ENCODE results near the gene CDX1.
A peak's percentile ranks its signal among the peaks of the same experiment; 100 is the strongest.

The CDX1 gene

DNA sequence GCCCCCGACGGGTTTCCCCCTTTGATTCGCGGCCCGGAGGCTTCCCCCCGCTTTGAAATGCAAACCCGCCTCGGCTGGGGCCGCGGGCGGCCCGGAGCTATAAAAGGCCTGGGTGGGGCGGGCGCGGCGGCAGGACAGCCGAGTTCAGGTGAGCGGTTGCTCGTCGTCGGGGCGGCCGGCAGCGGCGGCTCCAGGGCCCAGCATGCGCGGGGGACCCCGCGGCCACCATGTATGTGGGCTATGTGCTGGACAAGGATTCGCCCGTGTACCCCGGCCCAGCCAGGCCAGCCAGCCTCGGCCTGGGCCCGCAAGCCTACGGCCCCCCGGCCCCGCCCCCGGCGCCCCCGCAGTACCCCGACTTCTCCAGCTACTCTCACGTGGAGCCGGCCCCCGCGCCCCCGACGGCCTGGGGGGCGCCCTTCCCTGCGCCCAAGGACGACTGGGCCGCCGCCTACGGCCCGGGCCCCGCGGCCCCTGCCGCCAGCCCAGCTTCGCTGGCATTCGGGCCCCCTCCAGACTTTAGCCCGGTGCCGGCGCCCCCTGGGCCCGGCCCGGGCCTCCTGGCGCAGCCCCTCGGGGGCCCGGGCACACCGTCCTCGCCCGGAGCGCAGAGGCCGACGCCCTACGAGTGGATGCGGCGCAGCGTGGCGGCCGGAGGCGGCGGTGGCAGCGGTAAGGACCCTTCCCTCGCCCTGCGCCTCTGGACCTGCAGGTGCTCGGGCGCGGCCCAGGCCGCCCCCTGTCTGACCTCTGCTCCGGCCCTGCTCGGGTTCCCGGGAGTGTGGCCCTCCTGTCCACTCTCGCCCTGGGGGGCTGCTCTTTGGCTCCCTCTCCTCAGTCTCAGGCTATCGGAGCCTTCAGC, at the start of gene CDX1:
Gene CDX1, plus strand, starts transcription at position 129 of the 862 bp plus-strand sequence. Its CDS starts 99 bp downstream, at position 228.
- no peak for DNase-seq

DNA sequence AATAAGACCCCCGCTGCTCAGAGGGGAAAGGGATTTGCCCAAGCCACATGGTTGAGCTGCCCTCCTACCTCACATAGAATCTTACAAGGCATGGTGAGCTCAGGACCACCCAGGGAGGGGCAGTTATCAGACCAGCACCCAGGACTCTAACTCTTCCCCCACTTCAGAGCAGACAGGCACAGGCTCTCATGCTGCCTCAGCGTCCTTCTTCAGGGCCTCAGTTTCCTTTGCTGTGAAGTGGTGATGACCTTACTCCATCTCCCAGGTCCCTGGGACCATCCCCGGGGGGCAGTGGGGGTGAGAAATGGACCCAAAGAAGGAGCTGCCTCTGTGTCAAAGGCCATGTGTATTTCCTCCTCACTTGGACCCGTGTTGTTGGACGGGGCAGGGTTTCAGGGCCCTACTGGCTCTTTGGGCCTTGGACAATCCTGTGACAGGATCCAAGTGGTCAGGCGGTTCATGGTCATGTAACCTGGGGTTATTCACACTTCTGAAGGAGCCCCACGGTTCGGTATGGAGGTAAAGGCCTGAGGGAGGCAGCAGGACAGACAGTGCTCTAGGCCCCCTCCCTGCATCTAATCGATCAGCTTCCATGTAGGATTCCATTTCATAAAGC, 48.5 kb upstream of the CDX1 start:
- DNase-seq = no peak

DNA sequence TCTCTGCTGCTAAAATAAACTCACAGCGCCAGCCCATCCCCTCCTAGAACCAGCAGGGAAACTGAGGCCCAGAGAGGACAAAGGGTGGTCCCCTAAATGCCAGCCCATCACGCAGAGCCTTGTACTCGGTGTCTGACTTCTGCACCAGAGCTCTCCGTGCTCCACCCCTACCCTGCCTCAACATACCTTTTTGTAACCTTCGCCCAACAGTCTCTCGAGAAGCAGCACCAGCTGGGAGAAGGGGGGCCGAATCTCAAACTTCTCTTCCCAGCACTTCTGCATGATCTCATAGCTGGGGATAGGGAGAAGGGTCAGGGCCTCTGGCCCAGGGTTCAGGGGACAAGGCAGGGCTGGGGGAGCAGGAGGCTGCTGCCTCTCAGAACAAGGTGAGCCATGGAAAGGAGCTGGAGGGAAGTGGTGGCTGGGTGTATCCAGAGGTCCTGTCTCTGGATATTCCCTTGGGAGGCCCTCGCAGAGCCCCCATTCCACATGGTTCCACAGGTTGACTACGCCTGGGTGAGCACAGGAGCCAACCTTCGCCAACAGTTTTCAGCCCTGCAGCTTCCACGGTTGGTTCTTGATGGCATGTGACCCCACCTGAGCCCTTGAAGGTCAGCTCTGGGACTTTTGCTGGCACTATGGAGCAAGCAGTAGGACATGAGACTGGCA, 47.9 kb upstream of the CDX1 start:
- no peak for DNase-seq

DNA sequence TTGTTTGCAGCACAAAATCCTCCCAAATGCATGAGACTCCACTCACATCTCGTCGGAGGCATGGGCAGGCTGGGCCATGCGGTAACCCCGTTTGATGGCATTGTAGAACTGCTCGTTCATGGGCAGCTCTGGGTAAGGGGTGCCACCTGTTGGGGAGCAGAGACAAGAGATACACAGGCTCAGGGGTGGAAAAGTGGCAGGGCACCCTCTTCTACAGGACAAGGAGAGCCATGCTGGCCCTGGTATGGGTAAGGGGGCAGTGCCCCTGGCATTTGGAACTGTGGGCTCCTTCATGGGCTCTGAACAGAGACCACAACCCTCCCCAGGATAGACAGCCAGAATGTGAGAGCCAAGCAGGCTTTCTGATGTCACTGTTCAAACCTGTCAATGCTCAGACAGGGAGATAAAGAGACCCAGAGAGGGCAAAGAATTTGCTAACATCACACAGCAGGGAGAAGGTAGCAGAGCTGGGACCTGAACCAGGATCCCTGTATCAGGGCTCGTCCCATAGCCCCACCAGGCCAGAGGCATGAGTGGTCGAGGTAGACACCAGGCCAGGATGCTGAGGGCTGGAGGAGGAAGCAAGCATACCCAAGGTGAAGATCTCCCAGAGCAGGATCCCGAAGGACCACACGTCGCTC, 47.0 kb upstream of the CDX1 start:
- no peak for DNase-seq

DNA sequence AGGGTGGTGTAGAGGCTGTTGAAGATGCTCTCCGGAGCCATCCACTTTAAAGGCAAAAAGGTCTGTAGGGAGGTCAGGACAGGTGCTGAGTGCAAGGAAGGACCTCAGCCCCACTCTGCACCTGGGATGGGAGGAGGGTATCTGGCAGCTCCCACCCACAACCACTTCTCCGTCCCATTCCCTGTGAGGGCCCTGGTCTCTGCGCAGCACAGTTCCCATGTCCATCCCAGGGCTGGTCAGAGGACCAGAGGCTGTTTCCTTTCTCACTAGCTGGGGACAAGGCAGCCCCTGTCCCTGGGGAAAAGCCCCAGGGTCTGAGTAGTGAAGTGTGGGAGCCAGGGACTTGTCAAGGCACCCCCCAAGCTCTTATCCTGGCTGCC, 46.5 kb upstream of the CDX1 start:
- DNase-seq = no peak

DNA sequence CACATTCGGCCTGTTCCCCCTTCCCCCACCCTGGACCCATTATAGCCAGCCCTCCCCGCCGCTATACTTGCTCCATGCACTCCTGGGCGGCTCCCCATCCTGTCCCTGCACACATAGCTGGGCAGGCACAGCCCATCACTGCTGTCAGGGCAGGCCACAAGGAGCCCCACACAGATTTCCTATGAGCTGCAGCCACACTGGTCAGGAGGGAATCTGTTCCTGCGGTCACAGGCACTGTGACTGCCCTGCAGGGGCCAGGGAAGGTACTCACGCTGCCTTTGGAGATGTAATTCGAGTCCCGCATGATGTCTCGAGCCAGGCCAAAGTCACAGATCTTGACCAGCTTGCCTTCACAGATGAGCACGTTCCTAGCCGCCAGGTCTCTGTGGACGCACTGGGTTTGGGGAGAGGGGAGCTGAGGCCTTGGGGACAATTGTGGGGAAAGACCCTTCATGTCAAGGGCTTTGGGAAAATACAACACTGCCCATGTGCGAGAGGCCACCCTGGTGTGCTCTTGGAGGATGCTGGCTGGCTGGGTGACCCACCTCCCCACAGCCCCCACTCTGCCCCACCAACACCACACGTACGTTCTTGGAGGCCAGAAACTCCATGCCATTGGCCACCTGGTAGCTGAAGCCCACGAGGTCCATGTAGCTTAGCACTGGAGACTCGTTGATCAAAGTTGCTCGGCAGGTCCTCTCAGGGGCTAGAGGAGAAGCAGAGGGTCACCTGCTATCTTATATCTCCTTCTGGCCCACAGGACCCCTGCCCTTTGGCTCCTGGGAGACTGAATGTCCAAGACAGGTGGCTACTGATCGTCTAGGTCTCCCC, 45.7 kb upstream of the CDX1 start:
- DNase-seq = no peak

DNA sequence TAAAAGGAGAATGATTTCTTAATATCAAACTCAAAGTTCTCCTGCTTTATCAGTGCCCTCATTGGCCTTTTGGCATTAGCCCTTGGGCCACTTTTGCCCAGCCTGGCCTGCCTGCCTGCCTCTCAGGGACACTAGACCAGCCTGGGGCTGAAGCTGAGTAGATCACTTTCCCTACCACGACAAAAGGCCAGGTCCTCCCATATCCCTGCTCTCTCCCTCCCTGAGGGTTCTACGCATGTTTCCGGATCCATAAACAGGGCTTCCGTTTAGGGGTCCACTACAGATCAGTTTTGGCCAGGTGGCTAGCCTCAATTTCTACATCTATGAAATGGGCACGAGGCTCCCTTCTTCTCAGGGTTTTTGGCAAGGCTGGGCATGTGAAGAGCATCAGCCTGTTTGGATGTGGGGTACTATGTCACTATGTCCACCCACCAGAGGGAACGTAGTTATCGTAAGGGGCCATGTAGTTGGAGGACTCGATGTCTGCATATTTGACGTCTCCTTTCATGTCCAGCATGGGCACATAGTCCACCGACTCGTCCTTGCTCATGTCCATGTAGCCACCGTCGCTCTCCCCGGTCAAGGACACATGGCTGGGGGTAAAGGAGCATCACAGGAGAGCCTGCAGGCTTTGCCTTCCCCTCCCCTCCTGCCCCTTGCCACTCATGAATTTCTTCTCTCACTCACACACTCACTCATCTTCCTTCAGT, 45.0 kb upstream of the CDX1 start:
- DNase-seq = no peak

DNA sequence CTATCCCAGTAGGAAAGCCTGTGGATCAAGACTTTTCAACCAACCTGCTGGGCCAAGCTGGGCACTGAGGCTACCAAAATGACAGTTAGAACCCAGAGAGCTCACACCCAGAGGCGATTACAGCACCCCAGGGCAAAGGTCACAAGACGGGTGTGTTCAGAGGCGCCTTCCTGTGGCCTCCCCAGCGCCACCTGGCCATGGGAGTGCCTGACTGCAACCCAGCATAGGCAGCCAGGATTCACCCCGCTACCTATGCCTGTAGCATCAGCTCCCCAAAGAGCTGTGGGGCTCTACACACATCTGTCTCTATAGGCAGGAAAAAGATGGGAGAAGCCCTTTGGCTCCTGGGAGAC, 44.4 kb upstream of the CDX1 start:
- DNase-seq = no peak

DNA sequence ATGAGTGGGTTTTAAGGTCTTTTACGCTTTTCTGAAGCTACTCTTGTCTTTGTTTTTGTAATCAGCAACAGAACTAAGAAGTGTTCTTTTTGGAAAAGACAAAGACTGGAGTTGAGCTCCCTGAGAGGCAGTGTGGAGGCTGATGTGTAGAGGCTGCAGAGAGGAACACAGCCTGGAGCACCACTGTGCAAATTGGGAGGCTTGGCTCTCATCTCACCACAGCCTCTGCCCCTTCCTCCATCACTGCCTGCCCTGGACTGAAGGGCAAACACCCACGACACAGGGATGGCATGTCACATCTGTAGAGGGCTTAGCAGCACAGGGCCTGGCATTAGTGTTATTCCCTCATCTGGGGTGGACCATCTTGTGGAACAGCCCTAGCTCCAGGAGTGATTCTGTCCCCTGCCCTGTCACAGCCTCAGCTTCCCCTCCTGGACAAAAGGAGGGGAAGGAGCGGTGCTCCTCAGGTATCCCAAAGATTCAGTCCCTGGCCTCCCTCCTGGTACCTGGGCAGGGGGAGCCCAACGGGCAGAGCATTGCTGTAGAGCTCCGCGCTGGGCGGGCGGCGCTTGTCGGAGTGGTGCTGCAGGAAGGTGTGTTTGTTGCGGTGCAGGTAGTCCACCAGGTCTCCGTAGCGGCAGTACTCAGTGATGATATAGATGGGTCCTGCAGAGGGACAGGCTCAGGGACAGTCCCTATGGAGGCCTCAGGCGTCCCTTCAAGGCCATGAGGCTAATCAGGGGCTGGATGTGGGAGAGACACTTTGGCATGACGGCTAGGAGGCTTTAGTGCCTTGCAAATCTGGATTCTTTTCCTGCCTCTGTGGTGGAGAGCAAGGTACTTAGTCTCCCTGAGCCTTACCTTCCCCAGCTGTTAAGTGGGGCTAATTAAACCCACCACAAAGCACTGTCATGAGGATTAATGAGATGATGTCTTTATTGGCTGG, 43.8 kb upstream of the CDX1 start:
- DNase-seq = no peak

DNA sequence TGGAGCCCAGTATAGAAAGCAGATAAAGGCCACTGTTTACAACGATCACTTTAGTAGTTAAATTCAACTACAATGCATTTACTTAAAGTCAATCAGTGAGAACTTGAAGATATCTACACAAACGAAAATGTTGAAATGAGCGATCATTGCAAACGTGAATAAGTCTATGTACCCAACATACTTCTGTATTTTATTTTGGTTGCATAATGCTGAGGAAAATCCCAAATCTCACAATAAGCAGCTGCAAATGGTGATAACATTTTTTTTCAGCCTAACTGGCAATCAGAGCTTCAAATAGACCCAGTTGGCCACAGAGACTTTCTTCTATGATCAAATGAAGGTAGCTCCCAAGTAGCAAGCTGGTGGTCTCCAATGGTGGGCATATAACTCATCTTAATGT, 43.0 kb upstream of the CDX1 start:
- no peak for DNase-seq

DNA sequence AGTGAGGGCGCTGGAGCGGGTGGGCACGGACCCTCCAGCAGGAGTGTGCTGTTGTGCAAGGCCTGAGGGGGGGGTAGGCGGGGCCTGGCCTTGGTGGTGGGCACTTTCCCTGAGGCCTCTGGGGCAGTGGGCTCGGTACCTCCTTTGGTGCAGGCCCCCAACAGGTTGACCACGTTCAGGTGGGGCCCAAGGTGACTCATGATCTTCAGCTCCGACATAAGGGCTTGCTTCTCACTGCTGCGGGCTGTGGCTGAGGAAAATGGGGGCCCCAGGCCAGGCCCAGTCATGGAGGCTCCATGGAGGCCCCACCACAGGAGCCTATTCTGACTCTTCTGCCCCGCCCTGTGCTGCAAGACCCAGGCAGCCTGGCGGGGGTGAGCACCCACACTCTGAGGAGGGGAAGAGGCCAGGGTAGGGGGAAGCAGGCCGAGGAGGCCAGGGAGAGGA, 42.4 kb upstream of the CDX1 start:
- no peak for DNase-seq

DNA sequence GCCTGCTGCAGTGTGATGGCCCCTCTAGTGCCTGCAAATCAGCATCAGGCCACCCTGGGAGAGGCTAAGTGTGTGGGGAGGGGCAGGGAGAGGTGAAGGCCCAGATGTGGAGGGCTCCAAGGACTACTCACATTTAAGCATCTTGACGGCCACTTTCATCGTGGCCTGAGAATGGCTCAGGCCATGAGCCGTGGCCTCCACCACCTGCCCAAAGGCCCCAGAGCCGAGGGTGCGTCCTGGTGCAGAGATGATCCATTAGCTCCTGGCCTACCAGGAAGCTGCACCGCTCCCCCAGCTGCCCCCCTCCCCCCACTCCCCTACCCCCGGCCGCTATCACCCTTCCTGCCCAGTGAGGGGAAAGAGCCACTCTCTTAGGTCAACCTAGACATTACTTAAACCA, 42.0 kb upstream of the CDX1 start:
- no peak for DNase-seq

DNA sequence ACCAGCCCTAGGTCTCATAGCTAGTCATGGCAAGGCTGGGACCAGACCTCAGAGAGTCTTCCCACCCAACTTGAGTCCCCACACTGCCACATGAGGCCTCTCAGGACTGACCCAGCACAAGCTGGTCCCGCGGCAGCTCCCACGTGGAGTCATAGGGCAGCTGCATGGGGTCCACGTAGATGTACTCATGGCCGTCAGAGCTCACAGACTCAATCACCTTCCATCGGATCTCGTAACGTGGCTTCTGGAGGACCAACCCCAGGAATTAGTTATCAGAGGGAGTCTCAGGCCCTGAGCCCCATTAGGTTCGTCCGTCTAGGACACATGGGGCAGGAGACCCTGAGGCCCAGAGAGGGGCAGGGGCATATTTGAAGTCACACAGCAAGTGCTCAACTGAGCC, 41.2 kb upstream of the CDX1 start:
- DNase-seq = no peak

DNA sequence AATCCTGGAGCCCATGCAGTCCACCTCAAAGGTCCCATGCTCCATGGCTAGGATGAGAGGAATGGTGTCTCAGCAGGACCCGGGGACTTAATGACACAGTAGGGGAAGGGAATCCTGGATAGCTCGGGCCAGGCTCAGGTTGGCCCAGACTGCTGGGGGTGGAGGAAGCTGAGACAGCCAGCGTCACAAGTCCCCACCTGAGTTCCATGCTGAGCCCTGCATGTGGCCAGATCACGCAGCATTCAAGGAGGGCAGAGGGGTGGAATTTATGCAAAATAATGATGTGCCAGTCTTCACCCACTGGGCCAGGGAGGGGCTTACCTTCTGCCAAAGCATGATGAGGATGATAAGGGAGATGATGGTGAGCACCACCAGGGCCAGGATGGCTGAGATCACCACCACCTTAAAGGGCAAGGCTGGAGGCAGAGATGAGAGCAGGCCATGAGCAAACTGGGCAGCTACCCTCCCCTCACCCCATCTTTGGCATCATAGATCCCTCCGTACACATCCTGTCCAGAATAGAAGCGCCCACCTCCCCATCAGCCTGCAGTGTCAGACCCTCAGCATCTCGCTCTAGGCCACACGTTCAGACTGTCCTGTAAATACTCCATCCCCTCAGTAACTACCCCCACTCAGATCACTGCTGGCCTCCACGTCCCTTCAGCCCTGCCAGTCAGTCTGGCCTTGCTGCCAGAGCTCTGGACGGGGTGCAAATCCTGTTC, 40.2 kb upstream of the CDX1 start:
- DNase-seq = no peak

DNA sequence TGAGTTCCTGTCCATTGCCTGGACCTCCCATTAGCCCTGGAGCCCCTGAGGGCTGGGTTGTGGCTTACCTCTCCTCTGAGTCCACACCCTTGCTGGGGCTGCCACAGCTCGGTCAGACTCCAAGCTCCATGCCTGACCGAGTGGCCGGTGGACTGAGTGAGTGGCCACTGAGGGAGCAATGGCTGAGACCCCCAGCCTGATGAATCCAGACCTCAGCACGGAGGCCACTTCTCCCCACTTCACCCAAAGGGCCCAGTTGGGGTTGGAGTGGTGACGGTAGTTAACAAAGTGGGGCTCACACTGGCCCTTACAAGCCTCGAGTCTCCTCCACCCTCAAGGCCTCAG, 39.7 kb upstream of the CDX1 start:
- DNase-seq = no peak

DNA sequence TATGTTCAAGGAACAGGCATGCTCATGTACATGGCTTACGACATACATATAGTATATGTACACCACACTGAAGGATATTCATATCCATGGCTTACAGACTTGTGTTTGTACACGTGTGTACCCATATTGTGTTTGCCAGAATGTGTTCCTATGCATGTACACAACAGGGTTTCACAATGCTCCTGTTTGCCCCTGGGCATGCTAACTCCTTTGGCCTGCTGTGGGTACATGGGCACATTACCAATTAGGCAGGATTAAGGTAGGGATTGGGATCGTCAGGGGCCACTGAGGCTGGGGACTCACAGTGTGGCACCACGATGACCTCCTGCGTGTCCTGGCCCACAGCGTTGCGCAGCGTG, 37.1 kb upstream of the CDX1 start:
- DNase-seq = no peak

DNA sequence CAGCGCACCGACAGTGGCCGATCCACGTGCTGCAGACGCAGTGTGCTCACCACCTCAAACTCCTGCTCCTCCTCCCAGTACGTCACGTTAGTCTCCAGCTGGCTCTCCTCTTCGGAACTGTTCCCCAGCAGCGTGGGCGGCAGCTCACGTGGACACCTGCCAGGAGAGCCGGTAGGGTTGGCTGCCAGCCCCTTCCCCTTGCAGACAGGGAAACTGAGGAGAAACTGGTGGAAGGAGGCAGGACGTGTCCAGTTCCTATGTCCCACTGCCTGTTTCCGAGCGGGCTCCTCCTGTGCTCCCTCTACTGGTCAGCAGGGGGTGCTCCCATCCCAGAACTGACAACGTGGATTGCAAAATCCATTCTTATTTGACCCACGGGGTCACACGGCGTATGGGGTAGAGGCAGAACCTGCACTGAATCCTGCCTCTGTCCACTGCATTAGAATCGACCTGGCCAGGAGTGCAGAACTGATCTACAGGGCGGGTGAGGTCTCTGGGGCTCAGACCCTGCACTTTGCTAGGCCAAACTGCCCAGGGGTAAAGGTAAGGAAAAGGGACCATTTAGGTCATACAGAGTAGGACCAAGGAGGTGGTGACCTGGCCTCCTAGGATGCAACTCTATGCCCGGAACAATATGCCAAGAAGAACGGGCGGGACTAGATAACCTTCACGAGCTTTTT, 36.6 kb upstream of the CDX1 start:
- DNase-seq = peak; percentile 38

DNA sequence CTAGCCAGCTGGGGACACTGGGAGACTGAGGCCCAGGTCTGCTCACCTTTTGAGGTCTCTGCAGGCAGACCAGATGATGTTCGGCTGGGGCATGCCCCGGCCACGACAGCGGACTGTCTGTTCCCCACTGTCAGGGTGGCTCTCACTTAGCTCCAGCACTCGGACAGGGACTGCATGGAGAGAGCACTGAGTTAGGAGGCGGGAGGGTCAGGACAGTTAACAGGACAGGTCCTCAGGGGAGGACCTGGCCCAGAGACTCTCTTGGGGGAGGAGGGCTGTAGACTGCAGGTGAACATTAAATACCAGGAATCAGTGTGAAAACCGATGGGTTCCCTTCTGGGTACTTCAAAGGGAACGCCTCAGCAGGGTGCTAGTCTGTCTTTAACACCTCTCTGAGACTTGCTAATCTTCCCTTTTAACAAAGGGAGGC, 36.1 kb upstream of the CDX1 start:
- DNase-seq = no peak

DNA sequence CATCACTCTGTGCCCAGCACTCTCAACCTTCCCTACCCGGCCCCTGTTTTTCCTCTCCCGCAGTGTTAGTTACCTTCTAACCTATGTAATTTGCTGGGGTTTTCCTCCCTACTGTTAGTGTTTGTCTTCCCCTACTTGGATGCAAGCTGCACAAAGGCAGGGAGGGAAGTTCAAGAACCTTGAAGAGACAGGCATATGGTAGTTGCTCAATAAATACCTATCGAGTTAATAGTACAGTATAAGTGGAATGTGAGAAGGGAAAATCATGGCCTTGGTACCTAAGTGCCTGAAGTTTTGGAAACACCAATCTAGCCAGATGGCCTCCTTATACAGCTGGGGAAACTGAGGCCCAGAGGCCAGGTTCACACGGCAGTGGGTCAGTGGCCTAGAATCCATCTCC, 35.1 kb upstream of the CDX1 start:
- no peak for DNase-seq

Data from CD4-positive, alpha-beta T cell treated with Interleukin-6 for 4 hours (primary cell).